SKM-1 (cell line): Measurements from ENCODE around the gene TAPBPL.
"Not testable (repeated sequence)": the region's sequence is repeated elsewhere in the genome, so short reads cannot be mapped to it uniquely, and the experiment has no call there.

ENCODE experiments used
- DNase-seq: peaks from one replicate; lab custom pipeline; 2025; ENCODE audit not compliant: unreplicated experiment; lab: John Stamatoyannopoulos, UW

TAPBPL gene

GRCh38 chr12:6451348-6452244, at the start of gene TAPBPL:
TAPBPL (plus strand) TSS chr12:6452042; CDS start chr12:6452249, 207 bp downstream.
- peak; percentile 11 for DNase-seq

- DNase-seq, result no peak
Observed at GRCh38 chr12:6404390-6404789, 47.5 kb upstream of the TAPBPL start.

- DNase-seq, result no peak
Observed at GRCh38 chr12:6405963-6406362, 45.9 kb upstream of the TAPBPL start.

GRCh38 chr12:6407236-6407954, 44.4 kb upstream of the TAPBPL start:
- DNase-seq, result no peak

- peak; percentile 20 for DNase-seq
Observed at GRCh38 chr12:6416596-6416995, 35.2 kb upstream of the TAPBPL start.

- DNase-seq, result no peak
Observed at GRCh38 chr12:6418796-6419195, 33.0 kb upstream of the TAPBPL start.

- DNase-seq, result no peak
Observed at GRCh38 chr12:6420364-6420763, 31.5 kb upstream of the TAPBPL start.

GRCh38 chr12:6423267-6424007, 28.4 kb upstream of the TAPBPL start:
- peak; percentile 54 for DNase-seq

- DNase-seq, result no peak
Observed at GRCh38 chr12:6424008-6424347, 27.9 kb upstream of the TAPBPL start.

GRCh38 chr12:6424866-6425265, 27.0 kb upstream of the TAPBPL start:
- DNase-seq, result no peak

GRCh38 chr12:6425590-6426531, 26.0 kb upstream of the TAPBPL start:
- no peak for DNase-seq

GRCh38 chr12:6426882-6427671, 24.8 kb upstream of the TAPBPL start:
- DNase-seq, result no peak

- DNase-seq, result not testable (repeated sequence)
Observed at GRCh38 chr12:6427796-6428195, 24.0 kb upstream of the TAPBPL start.

- no peak for DNase-seq
Observed at GRCh38 chr12:6428326-6428725, 23.5 kb upstream of the TAPBPL start.

GRCh38 chr12:6430124-6430989, 21.5 kb upstream of the TAPBPL start:
- DNase-seq, result no peak

- DNase-seq, result no peak
Observed at GRCh38 chr12:6432991-6433390, 18.9 kb upstream of the TAPBPL start.

- no peak for DNase-seq
Observed at GRCh38 chr12:6434205-6435140, 17.4 kb upstream of the TAPBPL start.
